ENCODE data around the gene CPD.
A peak's percentile ranks its signal among the peaks of the same experiment; 100 is the strongest.
"Not testable (repeated sequence)": the region's sequence is repeated elsewhere in the genome, so short reads cannot be mapped to it uniquely, and the experiment has no call there.

CPD gene

GRCh38 chr17:30427611-30428010 lies 48.9 kb downstream of the CPD start:
- DNase-seq (ENCODE audit: low read depth in 2 of 2): no peak

GRCh38 chr17:30429155-30429554 lies 50.4 kb downstream of the CPD start:
- DNase-seq (ENCODE audit: low read depth in 2 of 2): no peak

- no peak for DNase-seq (ENCODE audit: low read depth in 2 of 2)
These were observed 54.8 kb downstream of the CPD start for GRCh38 chr17:30433514-30433913.

GRCh38 chr17:30436729-30437128 lies 58.0 kb downstream of the CPD start:
- no peak for DNase-seq (ENCODE audit: low read depth in 2 of 2)

- DNase-seq (ENCODE audit: low read depth in 2 of 2): no peak
These were observed 65.0 kb downstream of the CPD start for GRCh38 chr17:30443721-30444120.

GRCh38 chr17:30446640-30447039 lies 67.9 kb downstream of the CPD start:
- not testable (repeated sequence) for DNase-seq (ENCODE audit: low read depth in 2 of 2)

GRCh38 chr17:30449480-30449879 lies 70.8 kb downstream of the CPD start:
- no peak for DNase-seq (ENCODE audit: low read depth in 2 of 2)

- no peak for DNase-seq (ENCODE audit: low read depth in 2 of 2)
These were observed 71.6 kb downstream of the CPD start for GRCh38 chr17:30450125-30451027.

- no peak for DNase-seq (ENCODE audit: low read depth in 2 of 2)
These were observed 75.9 kb downstream of the CPD start for GRCh38 chr17:30454635-30455034.

GRCh38 chr17:30458371-30458770 lies 79.6 kb downstream of the CPD start:
- DNase-seq (ENCODE audit: low read depth in 2 of 2): no peak

- DNase-seq (ENCODE audit: low read depth in 2 of 2): not testable (repeated sequence)
These were observed 80.2 kb downstream of the CPD start for GRCh38 chr17:30458797-30459413.

GRCh38 chr17:30468465-30468864 lies 89.7 kb downstream of the CPD start:
- DNase-seq (ENCODE audit: low read depth in 2 of 2): no peak

- DNase-seq (ENCODE audit: low read depth in 2 of 2): no peak
These were observed 93.6 kb downstream of the CPD start for GRCh38 chr17:30472238-30472890.

- no peak for DNase-seq (ENCODE audit: low read depth in 2 of 2)
These were observed 96.5 kb downstream of the CPD start for GRCh38 chr17:30475206-30475605.

- DNase-seq (ENCODE audit: low read depth in 2 of 2): peak in 1 of 2 donors; percentile 1
These were observed 98.0 kb downstream of the CPD start for GRCh38 chr17:30476726-30477082.

- peak; percentile 82 to 86 for DNase-seq (ENCODE audit: low read depth in 2 of 2)
These were observed 98.5 kb downstream of the CPD start, which contains the start of gene GOSR1 for GRCh38 chr17:30477083-30477773. Gene GOSR1, plus strand, starts transcription at chr17:30477408. Its CDS starts 26 bp downstream, at chr17:30477434.

- no peak for DNase-seq (ENCODE audit: low read depth in 2 of 2)
These were observed 99.0 kb downstream of the CPD start for GRCh38 chr17:30477774-30478115.

- DNase-seq (ENCODE audit: low read depth in 2 of 2): no peak
These were observed 103.8 kb downstream of the CPD start for GRCh38 chr17:30482555-30482954.

GRCh38 chr17:30483159-30483558 lies 104.4 kb downstream of the CPD start:
- DNase-seq (ENCODE audit: low read depth in 2 of 2): no peak

- DNase-seq (ENCODE audit: low read depth in 2 of 2): no peak
These were observed 115.1 kb downstream of the CPD start for GRCh38 chr17:30493780-30494179.

- no peak for DNase-seq (ENCODE audit: low read depth in 2 of 2)
These were observed 116.9 kb downstream of the CPD start for GRCh38 chr17:30495586-30495985.

GRCh38 chr17:30503558-30503957 lies 124.8 kb downstream of the CPD start:
- DNase-seq (ENCODE audit: low read depth in 2 of 2): no peak

Measured in activated CD8-positive, alpha-beta memory T cell treated with anti-CD3 and anti-CD28 coated beads for 4 hours (primary cell).